Lower lobe of right lung (tissue), 2 donors: ENCODE measurements around the gene TCHHL1. TPM values are rescaled to one million over a fixed set of nuclear protein-coding genes. Genes with fewer than 3 reads are reported as not detected.

Source experiments
- ATAC-seq, 2 donors: fragments of 200-7000 bp; cut with Tn5 transposase; one replicate each; pipeline ENCODE4 v1.9.1; 2020 to 2022; ENCODE audit warnings: mild to moderate bottlenecking in 2 of 2, moderate library complexity in 2 of 2
- DNase-seq: peaks from one replicate; pipeline ENCODE4 v3.0.0-alpha.2; 2020
- H3K27ac ChIP-seq: fragments of 200-600 bp; one replicate; pipeline ENCODE4 v1.8.0; 2022
- H3K27me3 ChIP-seq: fragments of 200-600 bp; one replicate; pipeline ENCODE4 v1.8.0; 2022; ENCODE audit warnings: low read depth
- H3K36me3 ChIP-seq: fragments of 200-600 bp; one replicate; pipeline ENCODE4 v1.8.0; 2022; ENCODE audit warnings: mild to moderate bottlenecking
- H3K4me1 ChIP-seq: fragments of 200-600 bp; one replicate; pipeline ENCODE4 v1.8.0; 2022
- H3K4me3 ChIP-seq: fragments of 200-600 bp; one replicate; pipeline ENCODE4 v1.8.0; 2022; ENCODE audit warnings: mild to moderate bottlenecking
- H3K9me3 ChIP-seq: fragments of 200-600 bp; one replicate; pipeline ENCODE4 v1.8.0; 2022
- CTCF ChIP-seq: fragments of 200-600 bp; IDR thresholded peaks from one replicate; pipeline ENCODE4 v1.8.0; 2022; ENCODE audit warnings: antibody characterized with exemption, mild to moderate bottlenecking
- intact Hi-C: fragments of 100-400 bp; cut with DNase I; formaldehyde crosslinking; loops from one replicate; pipeline ENCODE4 v1.11.0; 2022
- total RNA-seq: library from RNA; stranded (reverse); fragmentation: NEBNext Ultra II Directional; extraction: Animal tissue kit (Norgen Biotek cat#: 25700); gene quantifications from one replicate; pipeline ENCODE4 v1.2.1, GENCODE V29; 2021
- donor health status: DM: no; HTN: yes; CAD: no; lungs with severe emphysema.

TCHHL1 gene
- total RNA-seq, 1 donor from 2014 or later: not detected

GRCh38 chr1:152118915-152119314, 30.1 kb upstream of the TCHHL1 start:
- Histone ChIP-seq H3K4me1 (no peaks in the 10 kb centered on the region), H3K27me3 (peaks cover 48% of the 10 kb centered on the region), H3K36me3 (no peaks in the 10 kb centered on the region), H3K4me3 (no peak overlapping the region), H3K27ac (no peak overlapping the region), H3K9me3 (no peaks in the 10 kb centered on the region)
- TF ChIP-seq CTCF: no peak
- DNase-seq: no peak
- ATAC-seq: no peak
- intact Hi-C loops: no loop called here

GRCh38 chr1:152115344-152115743, 26.5 kb upstream of the TCHHL1 start, which contains the start of gene TCHH:
TCHH (minus strand) TSS chr1:152115444; CDS start chr1:152114080, 1,364 bp downstream.
- DNase-seq (no peak), ATAC-seq (no peak)
- no peak within 1 kb of the TSS for H3K27ac ChIP-seq
- no peak for TF ChIP-seq CTCF
- intact Hi-C loops: no loop called here
- no peak within 1 kb of the TSS for H3K4me3 ChIP-seq
- peaks cover 26% of the 10 kb centered on the region for H3K4me1 ChIP-seq
- no peaks in the 10 kb centered on the region for H3K9me3 ChIP-seq
- H3K27me3 ChIP-seq: peaks cover 84% of the 10 kb centered on the region
- no peaks in the 10 kb centered on the region for H3K36me3 ChIP-seq

GRCh38 chr1:152112885-152113432, 24.1 kb upstream of the TCHHL1 start:
- no peak for ATAC-seq
- Histone ChIP-seq H3K27ac (no peak overlapping the region), H3K36me3 (no peaks in the 10 kb centered on the region), H3K4me1 (peaks cover 50% of the 10 kb centered on the region), H3K27me3 (peaks cover 96% of the 10 kb centered on the region), H3K4me3 (no peak overlapping the region), H3K9me3 (peaks cover 7% of the 10 kb centered on the region)
- no peak for DNase-seq
- intact Hi-C loops: no loop called here
- no peak for TF ChIP-seq CTCF

GRCh38 chr1:152112101-152112884, 23.4 kb upstream of the TCHHL1 start:
- Histone ChIP-seq H3K4me3 (peak overlapping the region; percentile 61), H3K36me3 (no peaks in the 10 kb centered on the region), H3K27me3 (peaks cover 96% of the 10 kb centered on the region), H3K4me1 (peaks cover 50% of the 10 kb centered on the region), H3K9me3 (peaks cover 7% of the 10 kb centered on the region), H3K27ac (no peak overlapping the region)
- DNase-seq: no peak
- no peak for TF ChIP-seq CTCF
- intact Hi-C loops: no loop called here
- ATAC-seq: no peak

- TF ChIP-seq CTCF: no peak
- Histone ChIP-seq H3K36me3 (no peaks in the 10 kb centered on the region), H3K27me3 (peaks cover 96% of the 10 kb centered on the region), H3K4me1 (peaks cover 50% of the 10 kb centered on the region), H3K4me3 (peak overlapping the region; percentile 61), H3K9me3 (peaks cover 7% of the 10 kb centered on the region), H3K27ac (no peak overlapping the region)
- peak in 1 of 2 donors; percentile 11 for ATAC-seq
- no peak for DNase-seq
- intact Hi-C loops: no loop called here
These were observed 22.7 kb upstream of the TCHHL1 start for GRCh38 chr1:152111515-152111968.
